HEK293 (cell line): Measurements from ENCODE around the gene SCRN2.

Experiments used
- CTCF ChIP-seq: fragments of 450-650 bp; formaldehyde crosslinking; IDR thresholded peaks from 2 replicates; pipeline ENCODE4 v1.5.1; 2016; ENCODE audit warnings: missing biosample characterization, missing genetic modification characterization
- GLIS1 ChIP-seq: fragments of 450-650 bp; formaldehyde crosslinking; IDR thresholded peaks from 2 replicates; pipeline ENCODE4 v1.5.1; 2016; ENCODE audit warnings: missing biosample characterization, missing genetic modification characterization
- HOXA7 ChIP-seq: sonication (generic); formaldehyde crosslinking; IDR thresholded peaks from 2 replicates; pipeline ENCODE4 v1.8.1; 2022; ENCODE audit warnings: missing genetic modification reagents, borderline replicate concordance
- ZNF121 ChIP-seq: fragments of 450-650 bp; formaldehyde crosslinking; IDR thresholded peaks from 2 replicates; pipeline ENCODE4 v1.5.1; 2016; ENCODE audit warnings: missing biosample characterization, missing genetic modification characterization
- ZNF18 ChIP-seq: fragments of 450-650 bp; formaldehyde crosslinking; IDR thresholded peaks from 2 replicates; pipeline ENCODE4 v1.5.1; 2016; ENCODE audit warnings: missing biosample characterization, missing genetic modification characterization
- ZNF280C ChIP-seq: fragments of 450-650 bp; formaldehyde crosslinking; IDR thresholded peaks from 2 replicates; pipeline ENCODE4 v1.5.1; 2016; ENCODE audit warnings: missing biosample characterization, missing genetic modification characterization
- ZNF561 ChIP-seq: fragments of 450-650 bp; IDR thresholded peaks from 2 replicates; pipeline ENCODE4 v1.5.1; 2018; ENCODE audit warnings: missing biosample characterization, missing genetic modification characterization, borderline replicate concordance
- ZNF585B ChIP-seq: fragments of 450-650 bp; formaldehyde crosslinking; IDR thresholded peaks from 2 replicates; pipeline ENCODE4 v1.5.1; 2016; ENCODE audit warnings: missing biosample characterization, missing genetic modification characterization
- ZNF664 ChIP-seq: fragments of 450-650 bp; formaldehyde crosslinking; IDR thresholded peaks from 2 replicates; pipeline ENCODE4 v1.5.1; 2016; ENCODE audit warnings: missing biosample characterization, missing genetic modification characterization
- TF ChIP-seq, protein P1 (sequence below): fragments of 450-650 bp; IDR thresholded peaks from 2 replicates; pipeline ENCODE4 v1.5.1; 2018; ENCODE audit warnings: missing biosample characterization, mild to moderate bottlenecking, missing genetic modification characterization

- no peak for TF ChIP-seq CTCF (tag by site-specific recombination)
- TF ChIP-seq ZNF121 (tag by site-specific recombination) = no peak
- TF ChIP-seq ZNF561 (tag by site-specific recombination) = no peak
- TF ChIP-seq ZNF280C (tag by site-specific recombination) = no peak
- no peak for TF ChIP-seq ZNF664
- TF ChIP-seq, protein P1, sequence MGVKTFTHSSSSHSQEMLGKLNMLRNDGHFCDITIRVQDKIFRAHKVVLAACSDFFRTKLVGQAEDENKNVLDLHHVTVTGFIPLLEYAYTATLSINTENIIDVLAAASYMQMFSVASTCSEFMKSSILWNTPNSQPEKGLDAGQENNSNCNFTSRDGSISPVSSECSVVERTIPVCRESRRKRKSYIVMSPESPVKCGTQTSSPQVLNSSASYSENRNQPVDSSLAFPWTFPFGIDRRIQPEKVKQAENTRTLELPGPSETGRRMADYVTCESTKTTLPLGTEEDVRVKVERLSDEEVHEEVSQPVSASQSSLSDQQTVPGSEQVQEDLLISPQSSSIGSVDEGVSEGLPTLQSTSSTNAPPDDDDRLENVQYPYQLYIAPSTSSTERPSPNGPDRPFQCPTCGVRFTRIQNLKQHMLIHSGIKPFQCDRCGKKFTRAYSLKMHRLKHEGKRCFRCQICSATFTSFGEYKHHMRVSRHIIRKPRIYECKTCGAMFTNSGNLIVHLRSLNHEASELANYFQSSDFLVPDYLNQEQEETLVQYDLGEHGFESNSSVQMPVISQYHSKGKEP (tag by site-specific recombination) = no peak
- TF ChIP-seq ZNF585B (tag by site-specific recombination) = no peak
- no peak for TF ChIP-seq HOXA7
- TF ChIP-seq GLIS1 (tag by site-specific recombination) = no peak
- TF ChIP-seq ZNF18 = no peak
Measured at GRCh38 chr17:47866941-47867340, 25.9 kb upstream of the SCRN2 start.
